ENCODE measurements around the gene PIK3R5. TPM values are rescaled to one million over a fixed set of nuclear protein-coding genes. Genes with fewer than 3 reads are reported as not detected.

PIK3R5 gene
- total and polyA plus RNA-seq, 8 donors = 0.90 to 29.8 (median 5.1) TPM; not detected in 1

DNA sequence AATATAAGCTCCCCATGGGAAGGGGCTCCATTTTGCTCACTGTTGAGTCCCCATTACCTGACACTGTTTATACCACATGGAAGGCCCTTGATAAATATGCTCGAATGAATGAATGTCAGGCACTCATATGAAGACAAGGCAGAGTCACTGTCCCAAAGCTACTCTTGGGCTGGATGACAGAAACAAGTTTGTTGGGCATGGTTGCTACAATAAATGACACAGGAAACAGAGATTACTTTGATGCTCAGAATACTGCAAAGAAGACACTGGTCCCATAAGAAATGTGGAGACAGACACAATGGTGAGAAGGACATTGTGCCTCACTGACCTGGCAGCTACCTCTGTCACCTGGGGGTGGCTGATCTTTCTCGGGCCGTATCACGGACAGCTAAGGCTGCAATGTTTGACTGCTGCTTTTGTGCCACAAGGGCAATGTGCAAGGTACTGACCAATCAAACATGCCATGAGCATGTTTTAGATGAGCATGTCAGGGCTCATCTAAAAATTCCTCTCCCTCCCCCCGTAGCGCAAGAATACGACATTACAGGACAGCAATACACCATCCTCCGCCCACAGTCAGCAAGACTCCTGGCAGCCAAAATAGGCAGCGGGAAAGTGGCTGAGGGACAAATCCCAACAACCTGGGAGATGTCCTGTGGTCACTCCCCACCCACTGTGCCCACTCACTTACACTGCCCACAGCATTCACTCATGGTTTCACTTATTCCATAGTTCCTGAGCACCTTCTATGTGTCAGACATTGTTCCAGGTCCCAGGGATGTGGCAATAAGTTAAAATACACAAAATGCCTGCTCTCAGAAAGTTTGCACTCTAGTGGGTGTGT is 103.1 kb downstream of the PIK3R5 start:
- Histone ChIP-seq H3K27me3 (peaks cover 0 to 20% (median 0%) of the 10 kb centered on the region in 3 donors), H3K9me3 (no peaks in the 10 kb centered on the region), H3K4me1 (peaks cover 0 to 9% (median 8%) of the 10 kb centered on the region in 4 donors), H3K27ac (no peak overlapping the region), H3K36me3 (no peaks in the 10 kb centered on the region), H3K4me3 (no peak overlapping the region)
- no peak for DNase-seq
- 72 to 88% (median 80%) methylated on average over 9 of the region's 9 CpGs for WGBS, 5 donors
- intact Hi-C loops (cut with DNase I; ENCODE audit: low total_unique reads) = no loop called here
- TF ChIP-seq EP300 (IDR thresholded peaks at IDR 0.05) (no peak), POLR2AphosphoS5 (IDR thresholded peaks at IDR 0.05) (no peak), POLR2A (IDR thresholded peaks at IDR 0.05) (no peak)
- TF ChIP-seq, protein P1, sequence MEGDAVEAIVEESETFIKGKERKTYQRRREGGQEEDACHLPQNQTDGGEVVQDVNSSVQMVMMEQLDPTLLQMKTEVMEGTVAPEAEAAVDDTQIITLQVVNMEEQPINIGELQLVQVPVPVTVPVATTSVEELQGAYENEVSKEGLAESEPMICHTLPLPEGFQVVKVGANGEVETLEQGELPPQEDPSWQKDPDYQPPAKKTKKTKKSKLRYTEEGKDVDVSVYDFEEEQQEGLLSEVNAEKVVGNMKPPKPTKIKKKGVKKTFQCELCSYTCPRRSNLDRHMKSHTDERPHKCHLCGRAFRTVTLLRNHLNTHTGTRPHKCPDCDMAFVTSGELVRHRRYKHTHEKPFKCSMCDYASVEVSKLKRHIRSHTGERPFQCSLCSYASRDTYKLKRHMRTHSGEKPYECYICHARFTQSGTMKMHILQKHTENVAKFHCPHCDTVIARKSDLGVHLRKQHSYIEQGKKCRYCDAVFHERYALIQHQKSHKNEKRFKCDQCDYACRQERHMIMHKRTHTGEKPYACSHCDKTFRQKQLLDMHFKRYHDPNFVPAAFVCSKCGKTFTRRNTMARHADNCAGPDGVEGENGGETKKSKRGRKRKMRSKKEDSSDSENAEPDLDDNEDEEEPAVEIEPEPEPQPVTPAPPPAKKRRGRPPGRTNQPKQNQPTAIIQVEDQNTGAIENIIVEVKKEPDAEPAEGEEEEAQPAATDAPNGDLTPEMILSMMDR (IDR thresholded peaks at IDR 0.05) = no peak

DNA sequence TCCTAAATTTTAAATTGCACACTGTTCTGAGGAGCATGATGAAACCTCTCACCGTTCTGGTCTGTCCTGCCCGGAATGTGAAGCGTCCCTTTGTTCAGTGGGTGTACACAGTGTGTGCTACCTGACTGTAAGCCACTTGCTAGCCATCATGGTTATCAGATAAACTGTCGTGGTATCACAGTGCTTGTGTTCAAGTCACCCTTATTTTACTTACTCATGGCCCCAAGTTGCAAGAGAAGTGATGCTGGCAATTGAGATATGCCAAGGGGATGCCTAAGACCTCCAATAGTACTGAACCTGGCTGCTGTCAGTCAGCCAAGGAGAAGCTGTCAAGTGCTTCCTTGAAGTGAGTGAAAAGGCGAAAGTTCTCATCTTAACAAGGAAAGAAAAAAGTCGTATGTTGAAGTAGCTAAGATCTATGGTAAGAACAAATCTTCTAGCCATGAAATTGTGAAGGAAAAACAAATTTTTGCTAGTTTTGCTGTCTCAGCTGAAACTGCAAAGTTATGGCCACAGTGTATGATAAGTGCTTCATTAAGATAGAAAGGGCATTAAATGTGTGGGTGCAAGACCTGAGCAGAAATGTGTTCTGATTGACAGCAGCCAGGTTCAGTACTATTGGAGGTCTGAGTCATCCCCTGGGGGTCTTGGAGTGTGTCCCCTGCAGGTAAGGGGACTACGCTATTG is 103.9 kb downstream of the PIK3R5 start:
- 62 to 77% (median 65%) methylated on average over 7 of the region's 7 CpGs for WGBS, 5 donors
- H3K36me3 ChIP-seq = no peaks in the 10 kb centered on the region
- H3K27me3 ChIP-seq = peaks cover 0 to 23% (median 0%) of the 10 kb centered on the region in 3 donors
- TF ChIP-seq POLR2A (IDR thresholded peaks at IDR 0.05) (no peak), POLR2AphosphoS5 (IDR thresholded peaks at IDR 0.05) (no peak), EP300 (IDR thresholded peaks at IDR 0.05) (no peak)
- no peak for DNase-seq
- intact Hi-C loops (cut with DNase I; ENCODE audit: low total_unique reads) = no loop called here
- H3K4me3 ChIP-seq = no peak overlapping the region
- no peak overlapping the region for H3K27ac ChIP-seq
- H3K4me1 ChIP-seq = peaks cover 0 to 14% (median 10%) of the 10 kb centered on the region in 4 donors
- no peaks in the 10 kb centered on the region for H3K9me3 ChIP-seq

DNA sequence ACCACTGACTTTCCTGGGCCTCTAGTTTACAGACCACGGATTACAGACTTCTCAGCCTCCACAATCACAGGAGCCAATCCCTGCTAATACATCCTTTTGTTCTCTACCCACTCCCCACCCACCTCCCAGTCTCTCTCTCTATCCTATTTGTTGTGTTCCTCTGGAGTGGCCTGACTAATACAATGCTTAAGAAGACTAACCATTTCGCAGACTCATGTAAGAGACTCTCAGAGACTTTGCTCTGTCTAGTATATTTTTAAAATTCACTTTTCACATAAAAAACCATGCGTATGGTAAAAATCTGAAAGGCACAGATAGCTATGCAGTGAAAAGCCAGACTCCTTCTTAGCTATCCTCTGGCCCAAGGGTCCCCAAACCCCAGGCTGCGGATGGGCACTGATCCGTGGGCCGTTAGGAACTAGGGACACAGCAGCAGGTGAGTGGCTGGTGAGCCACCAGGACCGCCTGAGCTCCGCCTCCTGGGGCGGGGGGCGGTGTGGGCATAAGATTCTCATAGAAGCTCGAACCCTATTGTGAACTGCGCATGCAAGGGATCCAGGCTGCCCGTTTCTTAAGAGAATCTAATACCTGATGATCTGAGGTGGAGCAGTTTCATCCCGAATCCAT is 105.6 kb downstream of the PIK3R5 start:
- peaks cover 0 to 14% (median 10%) of the 10 kb centered on the region in 4 donors for H3K4me1 ChIP-seq
- no peaks in the 10 kb centered on the region for H3K36me3 ChIP-seq
- 86 to 91% (median 89%) methylated on average over 14 of the region's 14 CpGs for WGBS, 5 donors
- intact Hi-C loops (cut with DNase I; ENCODE audit: low total_unique reads) = no loop called here
- no peak overlapping the region for H3K4me3 ChIP-seq
- H3K9me3 ChIP-seq = no peaks in the 10 kb centered on the region
- TF ChIP-seq POLR2AphosphoS5 (IDR thresholded peaks at IDR 0.05) (no peak), EP300 (IDR thresholded peaks at IDR 0.05) (no peak), POLR2A (IDR thresholded peaks at IDR 0.05) (no peak)
- TF ChIP-seq, protein P1 (IDR thresholded peaks at IDR 0.05) = no peak
- H3K27me3 ChIP-seq = peaks cover 0 to 14% (median 0%) of the 10 kb centered on the region in 3 donors
- DNase-seq = no peak
- no peak overlapping the region for H3K27ac ChIP-seq

DNA sequence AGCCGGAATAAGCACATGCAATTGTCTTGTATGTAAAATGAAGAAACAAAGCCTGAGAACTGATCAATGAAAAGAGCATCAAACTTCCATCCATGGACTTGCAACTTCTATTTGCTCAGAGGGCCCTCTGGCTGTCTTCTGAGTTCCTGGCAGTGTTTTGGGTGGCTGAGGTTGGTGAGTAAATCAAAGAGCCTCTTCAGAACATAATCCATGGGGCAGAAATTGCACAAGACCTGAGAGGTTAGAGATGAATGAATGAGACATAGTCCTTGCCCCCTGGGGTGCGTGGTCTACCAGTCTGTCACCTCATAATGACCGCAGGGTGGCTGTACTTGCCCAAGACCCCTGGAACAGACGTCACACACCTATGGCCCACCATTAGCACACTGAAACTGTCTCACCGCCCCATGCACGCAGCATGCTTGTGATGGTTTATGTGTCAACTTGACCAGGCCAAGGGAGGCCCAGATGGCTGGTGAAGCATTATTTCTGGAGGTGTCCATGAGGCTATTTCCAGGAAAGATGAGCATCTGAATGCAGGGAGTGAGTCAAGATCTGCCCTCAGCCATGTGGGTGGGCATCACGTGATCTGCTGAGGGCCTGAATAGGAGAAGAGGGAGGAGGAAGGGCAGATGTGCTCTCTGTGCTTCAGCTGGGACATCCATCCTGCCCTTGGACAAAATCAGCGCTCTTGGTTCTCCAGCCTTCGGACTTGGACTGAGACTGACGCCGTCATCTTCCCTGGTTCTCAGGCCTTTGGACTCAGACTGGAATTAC is 106.3 kb downstream of the PIK3R5 start:
- Histone ChIP-seq H3K27me3 (peaks cover 0 to 16% (median 0%) of the 10 kb centered on the region in 3 donors), H3K4me3 (no peak overlapping the region), H3K36me3 (no peaks in the 10 kb centered on the region), H3K27ac (peak overlapping the region in 1 of 5 donors; percentile 9), H3K4me1 (peaks cover 0 to 14% (median 10%) of the 10 kb centered on the region in 4 donors), H3K9me3 (no peaks in the 10 kb centered on the region)
- no peak for TF ChIP-seq EP300 (IDR thresholded peaks at IDR 0.05)
- TF ChIP-seq, protein P1 (IDR thresholded peaks at IDR 0.05) = no peak
- no peak for TF ChIP-seq POLR2AphosphoS5 (IDR thresholded peaks at IDR 0.05)
- no peak for TF ChIP-seq POLR2A (IDR thresholded peaks at IDR 0.05)
- 81 to 89% (median 81%) methylated on average over 11 of the region's 11 CpGs for WGBS, 5 donors
- no peak for DNase-seq
- intact Hi-C loops (cut with DNase I; ENCODE audit: low total_unique reads) = no loop called here

Data from stomach (tissue), 9 donors.